Kidney tubule cell (primary cell): ENCODE measurements around the gene NPAS3.

Experiments used
- DNase-seq: peaks from one replicate; pipeline ENCODE4 v3.0.0-alpha.2; 2018; ENCODE audit warnings: low spot score

Gene NPAS3

DNA sequence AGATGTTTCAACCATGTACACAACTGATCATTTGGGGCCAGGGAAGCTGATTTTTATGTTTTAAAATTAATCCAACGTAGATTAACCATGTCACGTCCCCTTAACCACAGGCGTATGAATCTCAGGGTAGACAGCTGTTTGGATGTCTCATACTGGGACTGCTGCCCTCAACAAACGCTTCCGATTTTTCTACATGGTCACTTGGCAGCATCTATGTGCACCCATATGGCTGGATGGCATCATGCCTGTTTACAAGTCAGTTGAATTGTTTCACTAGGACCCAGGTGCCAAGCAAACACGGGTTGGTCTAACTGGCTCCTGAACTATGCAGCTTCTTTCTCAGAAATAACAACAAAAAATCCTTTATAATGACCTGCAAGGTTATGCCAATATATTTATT is 393.8 kb downstream of the NPAS3 start:
- DNase-seq = no peak

DNA sequence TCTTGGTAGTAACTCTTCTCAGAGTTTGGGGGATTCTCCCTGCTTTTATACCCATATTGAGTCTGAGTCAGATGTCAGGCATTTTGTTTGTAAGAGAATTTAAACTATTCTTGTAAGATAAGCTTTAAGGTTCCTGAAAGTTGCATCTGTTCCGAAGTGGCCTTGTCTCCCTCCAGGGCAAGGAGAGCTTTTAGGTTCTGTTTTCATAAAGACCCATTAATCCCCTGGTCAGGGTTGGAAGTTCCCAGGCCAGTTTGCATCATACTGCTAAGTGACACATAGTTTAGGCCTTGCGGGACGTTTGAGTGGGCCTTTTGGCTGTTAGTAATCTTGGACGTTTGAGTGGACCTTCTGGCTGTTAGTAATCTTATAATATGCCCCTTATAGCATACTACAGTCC is 396.7 kb downstream of the NPAS3 start:
- no peak for DNase-seq

DNA sequence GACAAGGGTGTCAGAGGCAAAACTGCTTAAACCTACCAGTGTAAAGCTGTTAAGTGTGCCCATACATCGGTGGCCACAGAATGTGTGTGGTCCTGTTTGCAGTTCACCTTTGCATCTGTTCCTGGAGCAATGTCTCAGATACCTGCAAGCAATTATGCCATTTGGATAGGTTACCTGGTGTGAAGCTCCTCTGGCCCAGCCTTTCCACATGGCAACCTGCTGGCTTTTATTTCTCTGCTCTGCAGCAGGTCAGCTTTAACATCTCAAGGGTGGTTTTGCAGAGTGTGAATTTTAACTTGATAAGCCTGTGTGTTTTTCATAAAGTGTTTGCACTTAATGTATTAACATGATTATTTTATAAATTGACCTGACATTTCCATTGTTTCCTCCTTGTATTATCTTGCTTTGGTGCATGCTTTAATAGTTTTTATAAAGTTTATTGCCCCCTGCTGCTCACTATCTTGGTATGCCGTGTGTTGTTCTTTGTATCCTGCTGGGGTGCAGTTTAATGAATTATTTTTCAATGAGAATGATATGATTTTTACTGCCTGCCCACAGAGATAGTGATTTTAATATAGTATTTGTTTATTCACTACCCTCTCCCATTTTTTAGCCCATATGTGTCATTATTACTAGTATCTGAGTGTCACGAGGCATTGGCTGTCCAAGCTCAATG is 403.8 kb downstream of the NPAS3 start:
- DNase-seq = no peak

DNA sequence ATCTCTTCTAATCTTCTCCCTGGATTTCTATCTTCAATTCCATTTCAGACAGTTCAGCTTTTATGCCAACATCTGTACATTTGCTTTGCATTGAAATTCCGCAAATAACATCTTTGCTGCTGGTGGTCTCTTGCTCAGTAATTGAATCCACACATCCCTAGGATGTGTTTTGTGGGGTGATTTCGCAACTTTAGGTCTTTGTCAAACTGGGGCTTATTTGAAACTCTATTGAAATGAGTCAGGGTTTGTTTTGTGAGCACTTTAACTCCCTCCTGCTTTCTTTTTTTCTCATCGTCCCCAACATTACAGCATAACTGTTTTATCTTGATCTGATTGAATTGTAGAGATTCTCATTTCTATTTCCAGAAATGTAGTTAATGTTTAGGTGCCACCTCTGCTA is 404.3 kb downstream of the NPAS3 start:
- no peak for DNase-seq

DNA sequence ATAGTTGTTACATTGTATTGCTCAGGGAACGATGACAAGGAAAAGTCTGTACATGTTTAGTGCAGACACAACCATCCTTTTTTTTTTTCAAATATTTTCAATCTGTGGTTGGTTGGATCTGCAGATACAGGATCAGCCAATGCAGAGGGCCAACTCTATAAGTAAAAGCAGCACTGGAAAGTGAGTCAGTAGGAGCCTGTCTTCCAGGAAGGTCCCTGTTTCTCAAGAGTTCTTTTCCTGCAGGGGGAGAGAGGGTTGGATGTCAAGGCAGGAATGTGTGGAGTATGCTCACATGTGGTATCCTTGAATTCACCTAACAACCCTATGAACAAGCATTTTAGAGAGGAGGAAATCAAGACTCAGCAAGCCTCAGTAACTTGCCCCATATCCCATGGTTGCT is 409.1 kb downstream of the NPAS3 start:
- DNase-seq = no peak

DNA sequence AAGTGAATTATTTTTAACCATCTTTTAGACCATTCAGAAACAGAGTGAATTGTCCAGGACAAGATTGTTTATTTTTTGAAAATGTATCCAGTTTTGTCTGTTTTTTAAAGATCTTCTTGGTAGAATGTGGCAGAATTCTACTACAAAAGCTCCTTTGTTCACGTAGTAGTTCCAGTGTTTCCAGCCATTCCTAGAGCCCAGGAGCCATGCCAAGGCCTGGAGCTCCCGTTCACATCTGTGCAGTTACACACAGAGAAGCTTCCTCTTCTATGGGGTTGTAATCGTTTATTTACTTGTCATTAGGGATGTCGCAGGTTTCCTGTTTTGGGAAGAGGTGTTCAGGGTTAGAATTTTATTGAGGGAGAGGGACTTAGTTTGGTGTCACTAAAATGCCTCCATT is 409.8 kb downstream of the NPAS3 start:
- no peak for DNase-seq

DNA sequence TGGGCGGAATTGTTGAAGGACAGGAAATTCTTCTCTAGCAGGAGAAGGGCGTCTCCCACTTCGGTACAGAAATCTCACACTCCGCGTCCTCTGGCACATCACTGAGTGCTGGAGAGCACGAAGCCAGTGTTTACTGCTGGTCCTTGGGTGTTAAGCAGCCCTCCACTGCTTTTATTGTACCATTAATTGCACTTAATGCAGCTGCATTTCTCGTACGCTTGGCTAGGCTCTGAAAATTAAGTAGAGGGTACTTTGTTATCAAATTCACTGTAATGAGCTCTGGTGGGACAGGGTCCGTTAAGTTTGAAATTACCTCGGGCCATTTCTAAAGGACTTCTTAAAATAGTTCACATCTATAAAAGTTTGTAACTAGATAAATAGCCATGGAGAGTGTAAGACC is 411.2 kb downstream of the NPAS3 start:
- DNase-seq = no peak

DNA sequence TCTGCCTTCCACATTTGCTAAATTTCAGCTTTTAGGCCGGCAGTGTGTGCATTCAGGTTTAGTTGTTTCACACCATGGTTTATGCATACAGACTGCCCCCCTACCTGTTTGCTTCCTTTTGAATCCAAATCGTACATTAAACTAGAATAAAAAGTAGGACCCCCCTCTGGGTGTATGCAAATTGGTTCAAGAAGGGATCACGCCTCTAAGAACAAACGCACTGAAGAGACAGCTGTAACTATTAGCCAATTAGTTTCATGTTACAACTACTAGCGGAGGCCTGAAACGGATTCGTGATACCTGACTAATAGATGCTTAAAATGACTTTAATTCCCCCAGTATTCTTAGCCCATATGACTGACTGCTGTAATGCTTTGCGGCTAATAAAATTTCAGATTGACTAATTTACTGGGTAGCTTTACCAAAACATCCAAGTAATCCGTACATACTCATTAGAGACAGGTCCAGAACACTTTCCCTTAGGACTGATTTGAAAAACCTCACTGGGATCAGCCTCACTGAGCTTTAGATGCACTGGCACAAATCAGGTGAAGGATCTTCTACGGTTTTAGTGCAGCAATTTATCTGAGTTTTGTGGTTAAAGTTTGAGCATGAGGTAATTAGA is 411.8 kb downstream of the NPAS3 start:
- DNase-seq = no peak

DNA sequence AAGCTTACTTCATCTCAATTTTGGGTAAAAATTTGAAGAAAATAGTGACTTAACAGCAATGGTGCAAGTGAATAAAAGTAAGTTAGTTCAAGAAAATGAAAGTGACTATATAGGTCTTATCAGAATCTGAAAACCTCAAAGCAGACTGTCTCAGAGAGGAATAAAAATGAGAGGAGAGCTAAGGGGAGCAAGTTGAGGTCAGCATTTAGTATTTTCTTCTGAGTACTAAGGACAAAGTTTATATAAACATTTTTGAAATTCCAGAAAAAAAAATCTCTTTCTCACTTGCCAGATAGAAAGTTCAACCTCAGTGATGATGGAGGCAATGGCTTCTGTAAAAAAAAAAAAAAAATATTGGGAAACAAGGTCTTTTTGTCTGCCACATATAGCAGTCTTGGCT is 414.1 kb downstream of the NPAS3 start:
- no peak for DNase-seq

DNA sequence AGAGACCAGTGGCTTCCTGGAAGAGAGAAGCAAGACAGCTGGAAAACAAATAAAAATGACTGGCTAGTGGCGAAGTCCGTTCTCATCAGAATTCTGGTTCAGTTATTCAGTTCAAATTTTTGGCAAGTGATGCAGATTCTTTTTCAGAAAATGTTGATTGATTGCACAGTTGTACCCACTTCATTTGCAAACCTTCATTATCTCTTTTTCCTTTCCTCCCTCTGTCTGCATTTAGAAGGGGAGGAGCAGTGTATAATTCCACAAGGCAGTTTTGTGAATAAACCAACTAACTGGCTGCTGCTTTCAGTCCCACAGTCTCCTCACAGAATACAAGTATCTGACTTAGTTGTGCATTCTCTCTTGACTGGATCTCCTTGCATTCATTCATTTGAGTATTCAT is 417.5 kb downstream of the NPAS3 start:
- DNase-seq = no peak

DNA sequence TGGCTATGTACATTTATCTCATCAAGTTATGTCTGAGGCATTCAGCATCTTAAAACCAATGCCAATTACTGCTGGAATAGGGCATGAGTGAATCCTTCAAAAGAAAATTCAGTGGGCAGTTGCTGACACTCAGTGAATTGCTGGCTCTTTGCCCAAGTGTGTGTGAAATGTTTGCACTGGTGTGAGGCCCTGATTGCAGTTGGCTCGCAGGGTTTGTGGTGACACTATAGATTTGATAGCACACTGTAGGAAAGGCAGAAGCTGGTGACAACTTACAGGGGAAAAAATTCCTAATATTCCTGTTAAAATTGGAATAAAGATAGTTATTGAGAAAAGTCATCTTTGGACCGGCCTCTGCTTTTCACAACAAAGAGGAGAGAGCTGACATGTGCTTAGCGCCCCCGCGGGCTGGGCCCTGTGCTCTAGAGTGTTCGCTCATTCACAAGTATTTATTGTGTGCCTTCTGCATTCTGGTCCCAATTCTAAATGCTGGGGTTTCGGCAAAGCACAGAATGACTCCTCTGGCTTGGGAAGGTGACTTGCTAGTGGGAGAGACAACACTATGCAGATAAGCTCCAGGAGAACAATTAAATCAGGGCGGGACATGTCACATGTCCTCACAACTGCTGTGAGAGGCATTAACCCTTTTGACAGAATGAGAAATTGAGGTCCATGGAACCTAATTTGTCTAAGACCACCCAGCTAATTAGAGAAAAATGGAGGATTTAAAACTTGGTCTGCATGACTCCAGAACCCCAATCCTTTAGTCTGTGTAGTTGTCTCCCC is 418.7 kb downstream of the NPAS3 start:
- DNase-seq = no peak

DNA sequence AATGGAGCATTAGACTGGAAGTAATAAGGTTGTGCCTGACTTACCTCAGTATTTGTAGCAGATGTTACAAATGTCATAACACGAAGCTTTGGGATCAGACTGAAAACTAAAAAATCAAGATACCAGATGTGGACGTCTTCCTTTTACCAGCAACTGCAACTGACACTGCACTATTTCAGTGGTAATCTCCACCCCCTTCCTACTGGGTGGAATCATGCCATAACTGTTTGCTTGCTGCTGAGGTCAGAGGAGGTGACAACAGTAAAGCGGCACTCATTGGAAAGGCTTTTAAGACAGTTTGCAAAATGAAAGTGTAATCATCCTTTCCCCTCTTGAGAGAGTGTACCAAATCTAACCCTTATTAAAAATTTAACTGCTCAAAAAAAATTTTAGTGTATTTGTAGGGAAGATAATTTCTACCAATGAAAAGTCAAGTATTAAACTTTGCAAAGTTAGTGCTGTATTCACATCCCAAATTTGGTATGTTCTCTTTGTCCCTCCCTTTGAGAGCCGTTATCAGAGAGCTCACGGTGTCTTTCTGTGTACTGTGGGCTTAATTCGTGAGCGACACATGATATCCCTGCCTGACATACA is 420.7 kb downstream of the NPAS3 start:
- DNase-seq = no peak

DNA sequence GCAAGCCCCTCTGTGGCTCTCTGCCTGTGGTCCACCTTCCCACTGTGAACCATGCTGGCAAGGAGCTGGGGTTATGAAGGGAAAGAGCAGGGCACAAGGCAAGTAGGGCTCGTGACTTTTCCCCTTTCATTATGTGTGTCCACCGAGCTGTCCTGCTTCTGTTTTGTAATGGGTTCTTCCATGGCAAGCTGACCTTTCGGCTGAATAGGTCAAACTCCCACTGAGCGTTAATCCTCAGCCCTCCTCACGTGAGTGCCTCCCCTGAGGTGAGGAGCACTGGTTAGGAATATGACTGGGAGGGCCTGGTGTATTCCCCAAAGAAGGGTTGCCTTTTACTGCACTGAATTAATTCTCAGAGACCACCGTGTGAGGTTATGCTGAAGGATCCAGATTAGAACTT is 424.3 kb downstream of the NPAS3 start:
- no peak for DNase-seq

DNA sequence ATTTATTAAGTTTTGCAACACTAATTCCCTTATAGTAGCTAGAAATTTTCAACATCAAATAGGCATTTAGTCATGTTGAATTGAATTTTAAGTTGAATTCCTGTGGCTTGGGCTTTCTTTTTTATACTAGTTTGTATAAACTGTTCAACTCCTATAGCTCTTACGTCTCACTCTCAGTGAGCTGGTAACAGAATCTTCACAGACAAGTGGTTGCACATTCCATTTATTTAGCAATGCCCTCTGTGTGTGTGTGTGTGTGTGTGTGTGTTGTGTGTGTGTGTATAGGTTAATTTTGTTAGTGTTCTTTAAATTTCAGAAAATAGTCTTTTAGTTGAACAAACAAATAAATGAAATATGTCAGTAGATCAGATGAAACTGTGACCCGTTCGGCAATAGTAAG is 425.0 kb downstream of the NPAS3 start:
- DNase-seq = no peak

DNA sequence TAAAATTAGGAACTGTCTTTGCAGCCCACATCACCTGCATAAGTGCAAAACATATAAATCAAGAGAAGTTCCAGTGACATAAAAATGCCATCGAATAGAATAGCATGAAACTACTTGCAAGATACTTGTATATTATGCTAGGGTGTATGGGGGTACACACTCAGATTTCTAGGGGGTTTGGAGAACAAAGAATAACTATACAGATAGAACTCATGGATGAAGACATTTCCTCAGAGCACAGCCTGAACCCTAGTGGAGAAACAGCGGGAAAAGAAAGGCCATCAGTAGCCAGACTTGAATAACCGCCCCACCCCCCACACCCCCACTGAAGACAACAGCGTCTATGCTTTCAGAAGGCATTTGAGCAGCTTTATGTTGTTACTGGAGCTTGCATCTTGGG is 425.8 kb downstream of the NPAS3 start:
- no peak for DNase-seq

DNA sequence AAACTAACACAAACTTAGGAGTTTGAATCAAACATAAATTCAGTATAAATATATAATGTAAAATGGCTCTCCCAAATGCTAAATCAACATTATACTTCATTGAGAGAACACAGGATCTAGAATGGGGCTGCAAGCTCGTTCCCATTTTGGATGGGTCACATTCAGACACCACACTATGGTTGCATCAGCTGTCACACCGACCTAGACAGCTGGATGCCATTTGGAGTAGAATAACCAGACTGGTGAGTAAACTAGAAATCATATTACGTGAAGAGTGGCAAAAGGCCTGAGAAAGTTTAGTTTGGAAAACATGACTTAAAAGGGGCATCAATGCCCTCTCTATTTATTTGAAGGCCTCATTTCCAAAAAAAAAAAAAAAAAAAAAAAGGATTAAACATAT is 430.4 kb downstream of the NPAS3 start:
- DNase-seq = no peak

DNA sequence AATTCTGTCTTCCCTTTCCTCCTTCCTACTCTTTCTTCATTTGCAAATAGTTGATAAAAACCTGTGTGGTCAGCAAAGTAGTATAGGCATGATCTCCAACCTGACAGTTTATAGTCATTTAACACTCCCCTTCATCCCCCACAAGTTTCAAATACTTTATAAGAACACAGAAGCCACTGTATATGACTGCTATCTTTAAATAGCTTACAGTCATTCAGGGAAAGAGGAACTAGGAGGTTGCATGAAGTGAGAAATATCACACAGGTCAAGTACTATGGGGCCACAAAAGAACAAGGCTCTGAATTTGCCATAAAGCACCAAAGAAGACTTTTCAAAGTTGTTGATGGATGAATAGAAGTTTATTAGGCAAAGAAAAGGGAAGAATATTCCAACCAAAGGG is 431.3 kb downstream of the NPAS3 start:
- no peak for DNase-seq

DNA sequence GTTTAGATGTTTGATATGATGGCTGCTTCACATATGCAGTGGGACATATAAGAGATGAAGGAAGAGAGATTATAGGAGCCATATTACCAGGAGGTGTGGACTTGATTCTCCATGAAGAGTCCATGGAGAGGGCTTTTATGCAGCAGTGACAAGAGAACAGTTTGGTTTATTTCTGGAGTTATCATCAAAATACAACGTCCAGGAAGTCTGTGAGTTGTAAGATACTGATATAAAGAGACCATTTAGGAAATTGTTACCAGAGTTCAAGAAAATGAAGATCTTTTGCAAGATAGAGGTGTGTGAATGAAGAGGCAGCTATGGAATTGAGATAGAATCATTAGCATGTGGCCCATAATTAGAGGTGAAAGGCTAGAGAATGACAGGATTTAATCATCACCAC is 431.7 kb downstream of the NPAS3 start:
- no peak for DNase-seq

DNA sequence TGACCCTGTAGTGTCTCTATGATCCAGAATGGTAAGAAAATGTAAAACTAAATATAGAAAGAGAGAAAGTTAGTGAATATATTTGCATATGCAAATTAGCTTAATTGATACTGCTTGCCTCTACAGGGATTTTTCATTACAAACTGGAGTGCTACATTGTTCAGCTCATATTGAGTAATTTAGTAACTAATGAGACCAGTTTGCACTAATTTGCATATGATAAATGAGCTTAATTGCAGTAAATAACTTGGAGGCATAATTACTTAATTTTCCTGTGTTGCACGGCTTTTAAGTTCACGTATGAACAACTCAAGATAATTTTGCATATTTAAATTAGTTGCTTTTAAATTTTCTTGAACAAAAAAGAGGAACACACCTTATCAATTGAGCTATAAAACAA is 436.5 kb downstream of the NPAS3 start:
- DNase-seq = no peak

DNA sequence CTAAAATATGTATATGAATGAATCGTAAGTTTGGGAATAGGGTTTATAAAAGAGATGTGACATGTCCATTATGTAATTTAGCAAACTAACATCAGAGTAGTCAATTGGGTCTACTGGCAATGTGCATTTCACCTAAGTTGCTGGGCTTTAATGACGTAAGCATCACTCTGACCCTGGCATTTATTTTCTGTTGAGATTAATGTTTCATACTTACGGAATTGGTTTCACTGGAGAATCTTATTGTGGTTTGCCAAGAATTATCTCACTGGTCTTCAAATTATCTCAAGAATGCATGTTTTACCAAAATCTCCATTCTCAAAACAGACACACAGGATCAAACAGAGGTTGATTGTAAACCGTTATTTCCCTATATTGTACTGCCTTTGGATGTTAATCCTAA is 437.1 kb downstream of the NPAS3 start:
- no peak for DNase-seq

DNA sequence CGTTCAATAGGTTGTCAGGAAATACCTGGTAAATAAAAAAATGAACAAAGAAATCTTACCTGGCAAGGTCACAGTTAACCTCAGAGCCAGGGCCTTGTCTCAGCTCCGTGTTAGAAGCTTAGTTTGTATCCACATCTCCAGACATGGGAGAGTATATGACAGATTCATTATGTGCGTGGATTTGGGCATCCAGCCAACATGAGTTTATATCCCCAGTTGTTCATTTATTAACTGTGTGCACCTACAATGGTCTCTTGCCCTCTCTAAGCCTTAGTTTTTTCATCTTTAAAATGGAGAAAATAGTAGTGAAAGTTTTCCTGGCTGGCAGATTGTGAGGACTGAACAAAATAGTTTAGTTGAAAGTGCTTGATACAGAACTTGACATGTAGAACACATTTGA is 437.8 kb downstream of the NPAS3 start:
- peak; percentile 2 for DNase-seq

DNA sequence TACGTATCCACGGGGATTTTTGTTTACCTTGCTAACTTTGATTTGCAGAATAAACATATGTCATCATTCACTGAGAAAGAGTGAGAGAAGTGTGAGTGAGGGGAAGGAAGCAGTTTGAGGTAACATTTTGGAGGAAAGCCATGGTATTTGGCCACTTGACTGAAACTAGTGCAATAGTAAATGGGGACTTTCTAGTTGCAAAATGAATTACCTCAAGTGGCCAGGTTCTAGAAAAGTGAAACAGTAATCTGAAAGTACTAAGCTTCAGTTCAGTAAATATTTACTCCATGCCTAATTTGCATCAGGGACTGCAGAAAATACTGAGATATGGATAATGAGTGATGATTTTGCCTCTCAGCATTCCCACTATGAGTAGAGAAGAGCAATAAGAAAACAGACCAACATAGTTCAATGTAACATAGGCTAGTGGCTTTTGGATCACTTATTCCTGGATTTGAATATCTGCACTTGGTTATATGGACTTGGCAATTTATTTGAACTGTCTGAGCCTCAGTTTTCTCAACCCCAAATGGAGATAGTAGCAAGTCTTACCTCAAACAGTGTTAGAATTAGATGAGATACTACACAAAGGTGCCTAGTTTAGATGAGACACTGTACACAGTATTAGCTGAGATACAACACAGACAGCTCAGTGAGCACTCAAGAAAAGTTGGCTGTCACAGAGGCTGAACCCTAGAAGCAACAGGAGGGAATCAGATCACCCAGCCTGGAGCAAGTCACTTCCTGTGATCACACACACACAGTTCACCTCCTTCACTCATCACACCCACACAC is 439.1 kb downstream of the NPAS3 start:
- no peak for DNase-seq
